ENCODE results near the gene LENEP.

Gene LENEP

GRCh38 chr1:155012026-155012546, 18.7 kb downstream of the LENEP start:
- H3K27ac Mint-ChIP-seq, result no peak overlapping the region
- ATAC-seq (ENCODE audit: low read depth) (no peak), DNase-seq (ENCODE audit: low spot score in 2 of 2) (no peak)
- H3K9me3 Mint-ChIP-seq, result no peaks in the 10 kb centered on the region
- H3K4me1 Mint-ChIP-seq, result peaks cover 60% of the 10 kb centered on the region
- H3K27me3 Mint-ChIP-seq, result no peaks in the 10 kb centered on the region
- H3K36me3 Mint-ChIP-seq, result peaks cover 7% of the 10 kb centered on the region
- H3K4me3 Mint-ChIP-seq, result no peak overlapping the region

DNA sequence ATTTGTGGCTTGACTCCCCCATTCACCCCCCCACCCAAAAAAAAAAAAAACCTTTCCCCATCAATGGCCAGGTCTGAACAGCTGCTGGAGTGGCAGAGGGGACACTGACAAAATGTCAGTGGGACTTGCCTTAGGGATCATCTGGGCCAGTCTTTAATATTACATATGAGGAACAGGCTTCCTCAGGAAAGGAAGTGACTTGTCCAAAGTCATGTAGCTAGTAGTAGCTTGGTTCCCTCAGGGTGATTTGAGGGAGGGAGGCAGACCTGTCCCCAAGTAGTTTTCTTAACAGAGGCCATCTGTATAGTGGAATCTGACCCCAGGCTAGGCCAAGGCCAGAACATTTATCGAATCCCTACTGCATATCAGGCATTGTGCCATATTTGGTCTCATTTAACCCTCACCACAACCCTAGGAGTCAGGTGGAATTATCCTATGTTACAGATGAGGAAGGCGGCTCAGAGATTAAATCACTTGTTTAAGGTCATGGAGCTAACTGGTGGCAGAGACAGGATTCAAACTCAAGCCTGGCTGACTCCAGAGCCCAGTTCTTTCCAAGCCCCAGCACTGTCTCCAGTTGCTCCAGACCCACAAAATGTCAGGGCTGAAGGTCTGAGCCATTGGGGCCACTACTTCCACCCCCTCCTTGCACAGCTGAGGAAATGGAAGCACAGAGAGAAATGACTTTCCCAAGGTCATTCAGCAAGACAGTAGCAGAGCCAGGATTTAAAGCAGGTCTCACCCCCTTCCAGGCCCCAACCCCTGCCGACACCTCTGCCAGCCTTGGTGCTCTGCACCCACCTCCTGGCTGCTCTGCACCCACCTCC, 19.6 kb downstream of the LENEP start:
- peak overlapping the region; percentile 89 for H3K27ac Mint-ChIP-seq
- H3K9me3 Mint-ChIP-seq, result no peaks in the 10 kb centered on the region
- ATAC-seq (ENCODE audit: low read depth) (no peak), DNase-seq (ENCODE audit: low spot score in 2 of 2) (no peak)
- H3K27me3 Mint-ChIP-seq, result no peaks in the 10 kb centered on the region
- H3K4me3 Mint-ChIP-seq, result no peak overlapping the region
- H3K4me1 Mint-ChIP-seq, result peaks cover 62% of the 10 kb centered on the region
- peaks cover 7% of the 10 kb centered on the region for H3K36me3 Mint-ChIP-seq

GRCh38 chr1:155013632-155014031, 20.2 kb downstream of the LENEP start:
- DNase-seq (ENCODE audit: low spot score in 2 of 2) (no peak), ATAC-seq (ENCODE audit: low read depth) (no peak)
- Mint-ChIP-seq H3K4me1 (peaks cover 58% of the 10 kb centered on the region), H3K4me3 (no peak overlapping the region), H3K36me3 (peaks cover 5% of the 10 kb centered on the region), H3K9me3 (no peaks in the 10 kb centered on the region), H3K27ac (peak overlapping the region; percentile 89), H3K27me3 (no peaks in the 10 kb centered on the region)

GRCh38 chr1:155014709-155015508, 21.5 kb downstream of the LENEP start:
- Mint-ChIP-seq H3K27me3 (no peaks in the 10 kb centered on the region), H3K36me3 (peaks cover 1% of the 10 kb centered on the region), H3K27ac (no peak overlapping the region), H3K9me3 (no peaks in the 10 kb centered on the region), H3K4me1 (peaks cover 57% of the 10 kb centered on the region), H3K4me3 (no peak overlapping the region)
- DNase-seq (ENCODE audit: low spot score in 2 of 2) (no peak), ATAC-seq (ENCODE audit: low read depth) (no peak)

GRCh38 chr1:155015527-155016230, 22.3 kb downstream of the LENEP start:
- H3K4me3 Mint-ChIP-seq, result peak overlapping the region; percentile 1
- H3K27me3 Mint-ChIP-seq, result no peaks in the 10 kb centered on the region
- peak; percentile 0 for ATAC-seq (ENCODE audit: low read depth)
- H3K4me1 Mint-ChIP-seq, result peaks cover 52% of the 10 kb centered on the region
- no peaks in the 10 kb centered on the region for H3K36me3 Mint-ChIP-seq
- H3K9me3 Mint-ChIP-seq, result no peaks in the 10 kb centered on the region
- DNase-seq (ENCODE audit: low spot score in 2 of 2), result no peak
- peak overlapping the region; percentile 83 for H3K27ac Mint-ChIP-seq

DNA sequence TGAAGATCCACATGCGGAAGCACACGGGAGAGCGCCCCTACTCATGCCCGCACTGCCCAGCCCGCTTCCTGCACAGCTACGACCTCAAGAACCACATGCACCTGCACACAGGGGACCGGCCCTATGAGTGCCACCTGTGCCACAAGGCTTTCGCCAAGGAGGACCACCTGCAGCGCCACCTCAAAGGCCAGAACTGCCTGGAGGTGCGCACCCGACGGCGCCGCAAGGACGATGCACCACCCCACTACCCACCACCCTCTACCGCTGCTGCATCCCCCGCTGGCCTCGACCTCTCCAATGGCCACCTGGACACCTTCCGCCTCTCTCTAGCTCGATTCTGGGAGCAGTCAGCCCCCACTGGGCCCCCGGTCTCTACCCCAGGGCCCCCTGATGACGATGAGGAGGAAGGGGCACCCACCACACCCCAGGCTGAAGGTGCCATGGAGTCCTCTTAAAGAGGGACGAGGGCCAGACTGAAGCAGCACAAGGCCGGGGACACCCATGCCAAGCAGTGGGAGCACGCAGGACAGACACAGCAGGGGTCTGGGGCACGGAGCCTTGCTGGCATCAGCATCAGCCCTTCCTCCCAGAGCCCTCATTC, 22.9 kb downstream of the LENEP start:
- no peaks in the 10 kb centered on the region for H3K36me3 Mint-ChIP-seq
- DNase-seq (ENCODE audit: low spot score in 2 of 2) (peak; percentile 34 to 50), ATAC-seq (ENCODE audit: low read depth) (peak; percentile 59)
- peak overlapping the region; percentile 83 for H3K27ac Mint-ChIP-seq
- H3K27me3 Mint-ChIP-seq, result no peaks in the 10 kb centered on the region
- H3K4me3 Mint-ChIP-seq, result peak overlapping the region; percentile 73
- no peaks in the 10 kb centered on the region for H3K9me3 Mint-ChIP-seq
- peaks cover 48% of the 10 kb centered on the region for H3K4me1 Mint-ChIP-seq

DNA sequence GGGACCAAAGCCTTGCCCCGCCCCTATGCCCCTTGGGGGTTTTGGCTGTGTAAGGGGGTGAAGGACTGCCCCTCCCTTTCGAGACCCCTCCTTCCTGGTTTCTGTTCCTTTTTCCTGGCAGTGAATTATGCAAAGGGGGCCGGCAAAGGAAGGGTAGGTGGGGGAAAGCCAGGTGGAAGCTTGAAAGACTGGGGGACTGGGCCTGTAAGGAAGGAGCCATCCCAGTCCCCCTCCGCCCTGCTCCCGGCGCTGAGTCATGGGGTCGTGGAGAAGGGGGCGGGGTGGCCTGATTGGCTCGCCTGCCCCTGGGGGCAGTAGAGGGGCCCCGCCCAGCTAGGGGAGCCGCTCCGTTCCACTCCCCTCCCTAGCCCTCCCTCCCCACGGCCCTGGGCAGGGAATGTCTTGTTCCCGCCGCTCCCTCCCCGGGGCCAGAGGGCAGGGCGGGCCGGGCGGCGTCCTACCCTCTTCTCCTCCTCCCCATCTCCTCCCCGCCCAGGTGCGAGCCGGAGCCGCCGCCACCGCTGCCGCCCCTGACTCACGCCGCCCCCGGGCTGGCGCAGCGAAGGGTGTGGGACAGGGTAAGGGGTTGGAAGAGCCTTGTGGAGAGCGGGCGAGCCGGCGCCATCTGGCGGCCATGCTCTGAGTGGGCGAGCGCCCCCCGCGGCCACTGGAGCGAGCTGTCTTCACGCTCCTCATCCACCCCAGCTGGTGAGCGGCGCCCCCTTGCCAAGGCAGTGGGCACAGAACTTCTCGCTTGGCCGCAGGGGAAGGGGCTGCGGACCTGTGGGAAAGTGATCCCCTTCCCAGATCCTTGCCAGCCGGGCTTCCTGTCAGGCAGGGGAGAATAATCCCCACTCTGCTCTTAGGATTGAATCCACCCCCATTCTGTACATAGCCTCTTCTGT, 23.9 kb downstream of the LENEP start:
- peak; percentile 85 to 88 for DNase-seq (ENCODE audit: low spot score in 2 of 2)
- peaks cover 49% of the 10 kb centered on the region for H3K4me1 Mint-ChIP-seq
- H3K27me3 Mint-ChIP-seq, result no peaks in the 10 kb centered on the region
- no peaks in the 10 kb centered on the region for H3K36me3 Mint-ChIP-seq
- no peaks in the 10 kb centered on the region for H3K9me3 Mint-ChIP-seq
- peak; percentile 79 for ATAC-seq (ENCODE audit: low read depth)
- H3K27ac Mint-ChIP-seq, result peak overlapping the region; percentile 83
- H3K4me3 Mint-ChIP-seq, result peak overlapping the region; percentile 84

GRCh38 chr1:155017946-155018316, 24.5 kb downstream of the LENEP start:
- ATAC-seq (ENCODE audit: low read depth) (peak; percentile 8), DNase-seq (ENCODE audit: low spot score in 2 of 2) (peak in 1 of 2 donors; percentile 22)
- Mint-ChIP-seq H3K4me3 (peak overlapping the region; percentile 84), H3K4me1 (peaks cover 45% of the 10 kb centered on the region), H3K36me3 (no peaks in the 10 kb centered on the region), H3K9me3 (no peaks in the 10 kb centered on the region), H3K27me3 (no peaks in the 10 kb centered on the region), H3K27ac (peak overlapping the region; percentile 83)

DNA sequence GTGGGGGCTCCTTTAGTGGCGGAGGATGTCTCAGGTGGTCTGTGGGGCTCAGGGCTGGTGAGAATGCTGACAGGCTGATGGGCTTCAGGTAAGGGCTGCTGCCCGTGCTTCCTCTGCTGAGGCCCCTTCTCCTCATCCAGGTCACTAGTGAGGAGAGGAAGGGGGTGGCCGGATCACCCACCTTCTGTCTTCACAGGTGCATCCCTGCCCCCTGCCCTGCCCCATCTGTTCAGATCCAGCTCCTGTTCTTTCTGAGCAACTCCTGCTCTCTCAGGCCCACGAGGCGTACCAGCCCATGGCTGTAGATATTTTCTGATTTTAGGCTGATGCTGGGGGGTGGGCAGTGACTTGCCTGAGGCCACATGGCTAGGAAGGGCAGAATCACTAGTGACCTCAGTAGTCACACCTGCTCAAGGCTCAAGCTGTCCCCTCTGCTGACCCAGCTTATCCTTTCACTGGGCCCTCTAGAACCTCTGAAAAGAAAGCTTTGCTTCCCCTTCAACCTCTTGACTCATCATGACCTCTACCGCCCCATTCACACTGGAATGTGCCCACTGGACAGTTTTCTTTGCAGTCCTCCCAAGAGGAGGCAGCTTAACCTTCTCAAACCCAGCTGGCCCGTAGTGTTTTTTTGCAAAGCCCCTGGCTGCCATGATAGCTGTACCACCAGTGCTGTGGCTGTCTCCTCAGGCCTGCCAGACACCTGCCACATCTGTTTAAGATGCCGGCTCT, 25.4 kb downstream of the LENEP start:
- ATAC-seq (ENCODE audit: low read depth) (no peak), DNase-seq (ENCODE audit: low spot score in 2 of 2) (no peak)
- no peaks in the 10 kb centered on the region for H3K9me3 Mint-ChIP-seq
- H3K27ac Mint-ChIP-seq, result peak overlapping the region; percentile 45
- H3K36me3 Mint-ChIP-seq, result no peaks in the 10 kb centered on the region
- H3K27me3 Mint-ChIP-seq, result no peaks in the 10 kb centered on the region
- peaks cover 36% of the 10 kb centered on the region for H3K4me1 Mint-ChIP-seq
- no peak overlapping the region for H3K4me3 Mint-ChIP-seq

DNA sequence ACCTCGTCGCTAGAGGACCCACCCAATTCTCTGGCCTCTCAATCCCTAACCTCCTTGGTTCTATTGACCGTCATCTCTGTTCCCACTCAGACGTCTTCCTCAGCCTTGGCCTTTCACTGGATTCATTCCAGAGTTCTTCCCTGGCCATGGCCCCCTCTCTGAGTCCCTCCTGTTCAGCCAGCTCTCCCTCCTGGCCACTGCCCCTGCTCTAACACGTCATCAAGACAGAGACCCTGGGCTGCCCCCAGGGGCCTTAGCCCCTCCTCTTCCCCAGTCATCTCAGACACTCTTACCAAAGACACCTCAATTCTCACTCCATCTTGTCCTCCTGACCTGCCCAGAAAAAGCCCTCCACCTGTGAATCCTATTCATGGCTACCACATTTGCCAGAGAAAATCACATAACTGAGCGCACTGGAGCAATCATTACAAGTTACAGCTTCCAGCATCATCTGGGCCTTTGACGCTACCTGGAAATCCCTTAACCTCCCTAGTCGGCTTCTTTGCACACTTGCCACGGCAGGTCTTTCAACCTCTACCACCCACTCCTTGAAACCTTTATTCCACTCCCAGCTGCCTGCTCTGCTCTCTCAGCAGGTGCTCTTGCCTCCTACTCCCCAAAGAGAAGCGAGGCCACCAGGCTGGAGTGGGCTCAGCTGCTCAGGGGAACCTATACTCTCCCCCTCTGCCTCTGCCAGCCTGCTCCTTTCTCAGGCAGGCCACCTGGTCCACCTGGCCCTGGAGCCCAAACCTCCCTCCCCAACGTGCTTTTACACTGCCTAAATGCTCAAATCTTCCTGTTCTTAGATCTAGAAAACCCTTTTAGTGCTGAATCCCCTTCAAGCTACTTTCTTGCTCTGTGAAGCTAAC, 26.2 kb downstream of the LENEP start:
- Mint-ChIP-seq H3K27ac (peak overlapping the region; percentile 45), H3K36me3 (no peaks in the 10 kb centered on the region), H3K4me1 (peaks cover 31% of the 10 kb centered on the region), H3K9me3 (no peaks in the 10 kb centered on the region), H3K4me3 (peak overlapping the region; percentile 43), H3K27me3 (no peaks in the 10 kb centered on the region)
- no peak for ATAC-seq (ENCODE audit: low read depth)
- no peak for DNase-seq (ENCODE audit: low spot score in 2 of 2)

GRCh38 chr1:155022136-155022926, 28.9 kb downstream of the LENEP start:
- Mint-ChIP-seq H3K27ac (no peak overlapping the region), H3K4me3 (no peak overlapping the region), H3K27me3 (no peaks in the 10 kb centered on the region), H3K4me1 (peaks cover 16% of the 10 kb centered on the region), H3K36me3 (no peaks in the 10 kb centered on the region), H3K9me3 (no peaks in the 10 kb centered on the region)
- ATAC-seq (ENCODE audit: low read depth) (no peak), DNase-seq (ENCODE audit: low spot score in 2 of 2) (no peak)
